Measurements from ENCODE around the gene MRPL57. TPM values are rescaled to one million over a fixed set of nuclear protein-coding genes. Genes with fewer than 3 reads are reported as not detected.

Gene MRPL57
- total RNA-seq, 4 donors from 2014 or later: 23.5 to 65.8 (median 33.2) TPM

- intact Hi-C loops (cut with DNase I): no loop called here
Measured at GRCh38 chr13:21227917-21228316, 51.5 kb downstream of the MRPL57 start.

More at GRCh38 chr13:21227917-21228316, 51.5 kb downstream of the MRPL57 start:
- no peaks in the 10 kb centered on the region for H3K36me3 ChIP-seq
- H3K4me1 ChIP-seq: peaks cover 0 to 5% of the 10 kb centered on the region in 2 donors
- no peaks in the 10 kb centered on the region for H3K27me3 ChIP-seq
- DNase-seq: no peak
- TF ChIP-seq POLR2A (IDR thresholded peaks at IDR 0.05) (no peak), CTCF (IDR thresholded peaks at IDR 0.05) (no peak)
- WGBS, 2 donors: 86 to 88% methylated on average over 7 of the region's 7 CpGs
- H3K9me3 ChIP-seq: no peaks in the 10 kb centered on the region
- H3K27ac ChIP-seq: no peak overlapping the region
- H3K4me3 ChIP-seq (replicated peaks in 1 of 3): no peak overlapping the region

Small RNAs within 50 kb of the gene (small RNA-seq; reads per million reads assigned to genes)
- not detected for gene AL158032.1
- not detected for gene RF00086

Other genes with a start within 250 kb of the MRPL57 start
- 10 to 100 TPM; 33.0 to 69.6 (median 37.5) TPM for gene LATS2, start 115.1 kb upstream of the MRPL57 start, total RNA-seq
- gene SAP18, start 36.5 kb upstream of the MRPL57 start, total RNA-seq: 100 to 1,000 TPM in 1 of 4 donors, 10 to 100 TPM in 3; 70.8 to 162 (median 88.6) TPM
- gene SKA3, start 106 bp upstream of the MRPL57 start, total RNA-seq: 1 to 10 TPM in 2 of 4 donors, not detected in 2; 1.3 to 1.4 TPM